Fibroblast of the aortic adventitia (primary cell): ENCODE results near the gene ZNF324. TPM values are rescaled to one million over a fixed set of nuclear protein-coding genes. Genes with fewer than 3 reads are reported as not detected.
"Not testable (repeated sequence)": the region's sequence is repeated elsewhere in the genome, so short reads cannot be mapped to it uniquely, and the experiment has no call there.

Source experiments
- DNase-seq: peaks from one replicate; pipeline ENCODE4 v3.0.0-alpha.2; 2010; ENCODE audit warnings: low read depth
- H3K4me3 ChIP-seq: 2 replicates; pipeline ENCODE4 v1.5.1; 2011; ENCODE audit warnings: low read depth, mild to moderate bottlenecking, control low read depth, low read length, moderate library complexity
- total RNA-seq: library from RNA; depleted of rRNA; stranded (reverse); fragments of >200 nt; gene quantifications from 2 replicates; pipeline ENCODE4 v1.2.3, GENCODE V29; 2012; ENCODE audit warnings: low replicate concordance
- TF ChIP-seq, protein P1 (sequence below): IDR thresholded peaks from 2 replicates; pipeline ENCODE4 v1.5.1; 2011; ENCODE audit warnings: mild to moderate bottlenecking, low read length, control low read depth, inconsistent platforms; ENCODE audit not compliant: insufficient read depth

Gene ZNF324
- total RNA-seq, 1 donor, result 18.4 TPM

DNA sequence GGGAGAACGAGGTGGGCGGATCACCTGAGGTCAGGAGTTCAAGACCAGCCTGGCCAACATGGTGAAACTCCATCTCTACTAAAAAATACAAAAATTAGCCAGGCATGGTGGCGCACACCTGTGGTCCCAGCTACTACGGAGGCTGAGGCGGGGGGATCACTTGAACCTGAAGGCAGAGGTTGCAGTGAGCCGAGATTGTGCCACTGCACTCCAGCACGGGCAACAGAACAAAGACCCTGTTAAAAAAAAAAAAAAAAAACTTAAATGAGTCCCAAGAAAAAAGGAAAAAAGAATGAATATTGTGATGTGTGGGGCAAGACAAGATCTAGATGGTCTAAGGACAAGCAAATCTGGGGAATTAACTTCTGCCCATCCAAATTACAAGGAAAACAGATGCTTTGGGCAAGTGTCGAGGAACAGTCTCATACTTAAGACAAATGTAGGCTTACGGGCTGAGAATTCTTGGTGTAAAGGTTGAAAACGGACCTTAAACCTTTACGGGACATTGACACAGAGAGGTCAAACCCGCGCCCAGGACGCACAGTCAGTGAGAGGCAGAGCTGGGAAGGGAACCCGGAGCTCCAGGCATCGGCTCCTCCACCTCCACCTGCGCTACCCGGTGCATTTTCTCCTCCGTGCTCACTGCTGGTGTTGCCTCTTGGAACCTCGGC lies 656 bp upstream of the ZNF324 start:
- TF ChIP-seq, protein P1, sequence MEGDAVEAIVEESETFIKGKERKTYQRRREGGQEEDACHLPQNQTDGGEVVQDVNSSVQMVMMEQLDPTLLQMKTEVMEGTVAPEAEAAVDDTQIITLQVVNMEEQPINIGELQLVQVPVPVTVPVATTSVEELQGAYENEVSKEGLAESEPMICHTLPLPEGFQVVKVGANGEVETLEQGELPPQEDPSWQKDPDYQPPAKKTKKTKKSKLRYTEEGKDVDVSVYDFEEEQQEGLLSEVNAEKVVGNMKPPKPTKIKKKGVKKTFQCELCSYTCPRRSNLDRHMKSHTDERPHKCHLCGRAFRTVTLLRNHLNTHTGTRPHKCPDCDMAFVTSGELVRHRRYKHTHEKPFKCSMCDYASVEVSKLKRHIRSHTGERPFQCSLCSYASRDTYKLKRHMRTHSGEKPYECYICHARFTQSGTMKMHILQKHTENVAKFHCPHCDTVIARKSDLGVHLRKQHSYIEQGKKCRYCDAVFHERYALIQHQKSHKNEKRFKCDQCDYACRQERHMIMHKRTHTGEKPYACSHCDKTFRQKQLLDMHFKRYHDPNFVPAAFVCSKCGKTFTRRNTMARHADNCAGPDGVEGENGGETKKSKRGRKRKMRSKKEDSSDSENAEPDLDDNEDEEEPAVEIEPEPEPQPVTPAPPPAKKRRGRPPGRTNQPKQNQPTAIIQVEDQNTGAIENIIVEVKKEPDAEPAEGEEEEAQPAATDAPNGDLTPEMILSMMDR, result no peak
- DNase-seq, result no peak
- peak overlapping the region; percentile 86 for H3K4me3 ChIP-seq

DNA sequence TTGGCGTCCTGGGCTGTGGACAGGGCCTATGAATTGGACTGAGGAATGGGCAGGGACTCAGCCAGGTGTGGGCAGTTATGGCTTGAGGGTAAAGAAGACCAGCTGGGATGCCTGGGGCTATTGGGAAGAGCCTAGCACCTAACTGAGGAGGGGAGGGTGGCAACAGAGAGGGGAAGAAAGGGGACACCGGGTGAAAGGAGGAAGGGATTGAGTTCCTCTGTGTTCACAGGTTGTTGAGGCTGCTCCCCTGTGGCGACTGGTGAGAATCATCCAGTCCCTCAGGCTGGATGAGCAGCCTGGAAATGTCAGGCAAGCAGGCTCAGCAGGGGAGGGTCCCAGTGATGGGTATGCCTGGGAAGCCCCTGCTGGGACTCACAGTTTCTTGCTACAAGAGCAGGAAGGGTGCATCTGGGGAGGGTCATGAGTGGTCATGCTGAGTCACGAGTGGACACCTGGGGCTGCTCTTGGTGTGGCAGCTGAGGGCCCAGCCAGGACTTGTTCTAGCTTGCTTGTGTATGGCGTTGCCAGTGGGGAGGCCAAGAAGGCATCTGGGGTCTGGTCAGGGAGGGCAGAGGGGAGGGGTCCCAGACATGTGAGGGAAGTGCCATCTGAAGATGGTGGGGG lies 1.4 kb downstream of the ZNF324 start:
- H3K4me3 ChIP-seq, result peak overlapping the region; percentile 54
- TF ChIP-seq, protein P1, result no peak
- DNase-seq, result no peak

DNA sequence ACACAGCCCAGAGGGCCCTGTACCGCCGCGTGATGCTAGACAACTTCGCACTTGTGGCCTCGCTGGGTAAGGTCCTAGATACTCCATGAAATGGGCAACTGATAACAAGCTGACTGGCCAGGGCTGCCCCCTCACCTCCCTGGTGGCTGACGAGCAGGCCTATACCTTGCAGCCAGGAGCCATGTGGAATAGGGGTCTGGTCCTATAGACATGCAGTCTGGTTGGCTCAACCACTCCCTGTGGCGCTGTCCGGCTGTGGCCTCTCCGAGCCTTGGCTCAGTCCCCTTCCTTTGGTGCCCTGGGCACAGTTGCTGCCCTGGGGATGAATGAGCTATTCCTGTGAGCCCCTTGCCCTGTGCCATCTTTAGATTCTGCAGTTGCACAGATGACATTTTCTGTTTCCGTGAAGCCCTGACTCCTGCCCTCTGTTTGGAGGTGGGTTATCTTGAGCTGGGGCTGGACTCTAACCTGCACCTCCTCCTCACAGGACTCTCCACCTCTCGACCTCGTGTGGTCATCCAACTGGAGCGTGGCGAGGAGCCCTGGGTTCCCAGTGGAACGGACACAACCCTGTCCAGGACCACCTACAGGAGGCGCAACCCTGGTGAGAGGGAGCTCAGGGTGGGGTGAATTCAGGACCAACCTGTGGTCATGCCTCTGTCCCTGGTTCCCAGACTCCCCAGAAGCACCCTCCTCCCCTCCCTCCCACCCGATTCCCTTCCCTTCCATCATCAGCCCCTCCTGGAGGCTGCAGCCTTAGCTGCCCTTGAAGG lies 2.5 kb downstream of the ZNF324 start:
- TF ChIP-seq, protein P1, result no peak
- no peak for DNase-seq
- no peak overlapping the region for H3K4me3 ChIP-seq

DNA sequence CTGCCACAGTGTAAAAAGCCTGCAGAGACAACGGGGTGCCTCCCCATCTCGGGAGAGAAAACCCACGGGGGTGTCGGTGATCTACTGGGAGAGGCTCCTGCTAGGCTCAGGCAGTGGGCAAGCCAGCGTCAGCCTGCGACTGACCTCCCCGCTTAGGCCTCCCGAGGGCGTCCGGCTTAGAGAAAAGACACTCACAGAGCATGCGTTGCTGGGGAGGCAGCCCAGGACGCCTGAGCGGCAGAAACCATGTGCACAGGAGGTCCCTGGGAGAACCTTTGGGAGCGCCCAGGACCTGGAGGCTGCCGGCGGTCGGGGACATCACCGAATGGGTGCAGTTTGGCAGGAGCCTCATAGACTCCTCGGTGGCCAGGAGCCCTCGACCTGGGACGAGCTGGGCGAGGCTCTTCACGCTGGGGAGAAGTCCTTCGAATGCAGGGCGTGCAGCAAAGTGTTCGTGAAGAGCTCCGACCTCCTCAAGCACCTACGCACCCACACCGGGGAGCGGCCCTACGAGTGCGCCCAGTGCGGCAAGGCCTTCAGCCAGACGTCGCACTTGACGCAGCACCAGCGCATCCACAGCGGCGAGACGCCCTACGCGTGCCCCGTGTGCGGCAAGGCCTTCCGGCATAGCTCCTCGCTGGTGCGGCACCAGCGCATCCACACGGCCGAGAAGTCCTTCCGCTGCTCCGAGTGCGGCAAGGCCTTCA lies 4.1 kb downstream of the ZNF324 start:
- not testable (repeated sequence) for DNase-seq, H3K4me3 ChIP-seq

DNA sequence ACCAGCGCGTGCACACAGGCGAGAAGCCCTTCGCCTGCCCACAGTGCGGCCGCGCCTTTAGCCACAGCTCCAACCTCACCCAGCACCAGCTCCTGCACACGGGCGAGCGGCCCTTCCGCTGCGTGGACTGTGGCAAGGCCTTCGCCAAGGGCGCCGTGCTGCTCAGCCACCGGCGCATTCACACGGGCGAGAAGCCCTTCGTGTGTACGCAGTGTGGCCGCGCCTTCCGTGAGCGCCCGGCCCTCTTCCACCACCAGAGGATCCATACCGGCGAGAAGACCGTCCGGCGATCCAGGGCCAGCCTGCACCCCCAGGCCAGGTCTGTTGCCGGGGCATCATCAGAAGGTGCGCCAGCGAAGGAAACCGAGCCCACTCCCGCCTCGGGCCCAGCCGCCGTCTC lies 4.9 kb downstream of the ZNF324 start:
- TF ChIP-seq, protein P1, result no peak
- DNase-seq, result no peak
- H3K4me3 ChIP-seq, result no peak overlapping the region

DNA sequence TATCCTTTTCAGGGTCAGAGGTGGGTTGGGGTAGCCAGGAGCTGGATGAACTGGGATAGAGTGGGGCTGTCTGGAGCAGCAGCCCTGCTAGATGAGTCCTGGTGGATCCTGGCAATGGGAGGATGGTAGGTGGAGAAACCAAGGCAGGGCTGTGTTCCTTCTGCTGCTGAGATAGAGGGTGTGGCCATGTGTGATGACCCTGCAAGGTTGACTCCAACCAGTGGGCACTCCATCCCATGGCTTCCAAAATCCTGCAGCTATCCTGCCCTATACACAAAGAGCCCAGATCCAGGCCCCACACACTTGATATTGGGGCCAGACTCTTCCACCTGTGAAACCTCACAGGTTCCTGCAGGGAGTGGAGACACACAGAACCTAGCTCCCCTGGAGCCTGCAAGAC lies 6.9 kb downstream of the ZNF324 start:
- TF ChIP-seq, protein P1, result no peak
- H3K4me3 ChIP-seq, result no peak overlapping the region
- DNase-seq, result no peak
